Activated T-helper 17 cell treated with anti-CD3 and anti-CD28 coated beads, Interleukin-2, amount 50 U/mL, for 72 hours (primary cell): ENCODE results near the gene CYP46A1. TPM values are rescaled to one million over a fixed set of nuclear protein-coding genes. Genes with fewer than 3 reads are reported as not detected.

ENCODE experiments used
- ATAC-seq: fragments of 150-1000 bp; cut with Tn5 transposase; replicated peaks from 2 replicates; pipeline ENCODE4 v1.10.0; 2021; ENCODE audit warnings: mild to moderate bottlenecking, moderate library complexity
- H3K27ac Mint-ChIP-seq: one replicate; pipeline ENCODE4 v1.8.0; 2022; ENCODE audit warnings: mixed read lengths
- H3K27me3 Mint-ChIP-seq: one replicate; pipeline ENCODE4 v1.8.0; 2022; ENCODE audit warnings: mixed read lengths
- H3K36me3 Mint-ChIP-seq: one replicate; pipeline ENCODE4 v1.8.0; 2022; ENCODE audit warnings: low read depth, mild to moderate bottlenecking, mixed read lengths
- H3K4me1 Mint-ChIP-seq: one replicate; pipeline ENCODE4 v1.8.0; 2022; ENCODE audit warnings: mixed read lengths
- H3K4me3 Mint-ChIP-seq: one replicate; pipeline ENCODE4 v1.8.0; 2022; ENCODE audit warnings: mild to moderate bottlenecking, mixed read lengths
- H3K9me3 Mint-ChIP-seq: one replicate; pipeline ENCODE4 v1.8.0; 2022; ENCODE audit warnings: mixed read lengths
- total RNA-seq, 2 donors: library from RNA; stranded (reverse); gene quantifications; one replicate each; pipeline ENCODE4 v1.2.3, GENCODE V29; 2022

CYP46A1 gene
- total RNA-seq, 2 donors from 2014 or later: 0.04 to 0.16 TPM

DNA sequence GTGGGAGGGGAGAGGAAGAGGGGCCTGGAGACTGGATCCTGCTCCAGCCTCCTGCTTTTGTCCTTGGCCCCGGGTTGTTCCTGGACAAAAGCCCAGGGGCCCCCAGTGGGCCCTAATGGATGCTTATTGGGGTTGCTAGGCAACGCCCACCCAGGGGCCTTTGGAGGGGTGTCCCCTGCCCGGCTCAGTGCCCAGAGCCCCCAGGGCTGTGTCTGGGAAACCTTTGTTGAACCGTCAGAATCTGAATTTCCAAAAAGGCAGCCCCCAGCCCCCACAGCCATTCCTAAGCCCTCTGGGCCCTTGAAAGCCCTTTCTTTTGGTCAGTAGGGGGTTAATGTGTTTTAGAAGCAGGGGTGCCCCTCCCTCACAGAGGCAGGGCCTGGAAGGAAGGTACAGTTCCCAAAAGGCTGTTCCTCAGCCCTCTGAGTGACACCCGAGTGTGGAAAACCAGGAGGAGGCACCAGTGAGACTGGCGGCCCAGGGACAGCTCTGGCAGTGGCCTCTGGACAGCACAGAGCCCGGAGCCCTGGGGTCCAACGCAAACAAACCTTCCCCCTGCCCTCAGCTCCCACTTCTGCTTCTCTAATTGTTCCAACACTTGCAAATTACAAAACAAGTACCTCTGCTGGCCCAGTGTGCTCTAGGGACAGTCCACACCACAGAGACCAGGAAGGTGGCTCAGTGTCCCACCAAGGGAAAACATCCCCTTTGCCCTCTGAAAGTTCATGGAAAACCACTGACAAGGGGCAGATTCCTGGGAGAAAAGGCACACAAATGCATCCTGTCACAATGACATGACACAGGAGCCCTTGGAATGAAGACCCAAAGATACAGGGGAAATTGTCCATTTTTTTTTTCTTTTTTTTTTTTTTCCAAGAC, 19.8 kb upstream of the CYP46A1 start:
- no peaks in the 10 kb centered on the region for H3K4me1 Mint-ChIP-seq
- H3K27ac Mint-ChIP-seq: no peak overlapping the region
- H3K27me3 Mint-ChIP-seq: peaks cover 23% of the 10 kb centered on the region
- H3K36me3 Mint-ChIP-seq: no peaks in the 10 kb centered on the region
- no peak overlapping the region for H3K4me3 Mint-ChIP-seq
- no peak for ATAC-seq
- no peaks in the 10 kb centered on the region for H3K9me3 Mint-ChIP-seq

- no peak overlapping the region for H3K4me3 Mint-ChIP-seq
- no peaks in the 10 kb centered on the region for H3K36me3 Mint-ChIP-seq
- H3K9me3 Mint-ChIP-seq: no peaks in the 10 kb centered on the region
Observed at GRCh38 chr14:99664937-99665273, 19.2 kb upstream of the CYP46A1 start.

DNA sequence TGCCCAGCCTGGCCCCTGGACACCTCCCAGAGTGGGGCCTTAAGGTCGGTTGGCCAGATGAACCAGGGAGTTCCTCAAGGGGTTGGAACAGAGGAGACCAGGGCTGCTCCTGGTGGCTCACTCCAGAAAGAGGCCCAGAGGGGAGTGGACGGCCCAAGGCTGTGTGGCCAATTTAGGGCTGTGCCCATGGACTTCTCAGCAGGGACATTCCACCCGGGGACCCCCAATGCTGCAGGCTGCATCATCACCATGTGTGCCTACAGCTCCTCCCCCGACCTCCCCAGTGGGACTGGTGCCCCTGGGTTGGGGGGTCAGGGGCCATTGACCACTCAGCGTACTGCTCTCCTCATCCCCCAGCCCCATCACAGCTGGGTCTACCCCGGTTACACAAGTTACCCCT, 17.6 kb upstream of the CYP46A1 start:
- H3K27ac Mint-ChIP-seq: no peak overlapping the region
- H3K4me1 Mint-ChIP-seq: no peaks in the 10 kb centered on the region
- H3K27me3 Mint-ChIP-seq: peaks cover 14% of the 10 kb centered on the region
- H3K36me3 Mint-ChIP-seq: no peaks in the 10 kb centered on the region
- H3K4me3 Mint-ChIP-seq: no peak overlapping the region
- no peaks in the 10 kb centered on the region for H3K9me3 Mint-ChIP-seq
- no peak for ATAC-seq

More at GRCh38 chr14:99664937-99665273, 19.2 kb upstream of the CYP46A1 start:
- ATAC-seq: no peak
- Mint-ChIP-seq H3K27ac (no peak overlapping the region), H3K27me3 (peaks cover 23% of the 10 kb centered on the region), H3K4me1 (no peaks in the 10 kb centered on the region)

GRCh38 chr14:99667045-99667444, 17.1 kb upstream of the CYP46A1 start:
- no peaks in the 10 kb centered on the region for H3K36me3 Mint-ChIP-seq
- no peaks in the 10 kb centered on the region for H3K4me1 Mint-ChIP-seq
- no peak for ATAC-seq
- no peaks in the 10 kb centered on the region for H3K9me3 Mint-ChIP-seq
- no peak overlapping the region for H3K27ac Mint-ChIP-seq
- peaks cover 14% of the 10 kb centered on the region for H3K27me3 Mint-ChIP-seq
- H3K4me3 Mint-ChIP-seq: no peak overlapping the region

DNA sequence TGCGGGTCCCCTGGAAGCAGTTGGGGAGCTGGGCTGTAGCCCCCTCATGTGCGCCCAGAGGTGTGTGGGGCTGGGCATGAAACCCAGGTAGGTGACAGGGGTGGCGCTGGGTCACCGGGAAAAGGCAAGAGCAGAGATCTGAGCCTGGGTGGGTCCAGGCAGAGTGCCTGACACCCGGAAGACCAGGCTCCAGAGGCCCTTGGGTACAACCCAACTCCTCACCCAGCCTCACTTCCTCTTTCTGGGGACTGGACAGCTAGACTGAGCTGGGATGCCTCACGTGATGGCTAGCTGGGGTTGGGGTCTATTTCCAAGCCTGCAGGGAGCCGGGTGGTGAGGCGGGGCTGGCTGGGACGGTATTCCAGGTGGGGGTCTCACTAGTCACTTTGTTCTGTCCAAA, 16.3 kb upstream of the CYP46A1 start:
- no peak overlapping the region for H3K4me3 Mint-ChIP-seq
- H3K27me3 Mint-ChIP-seq: peaks cover 10% of the 10 kb centered on the region

DNA sequence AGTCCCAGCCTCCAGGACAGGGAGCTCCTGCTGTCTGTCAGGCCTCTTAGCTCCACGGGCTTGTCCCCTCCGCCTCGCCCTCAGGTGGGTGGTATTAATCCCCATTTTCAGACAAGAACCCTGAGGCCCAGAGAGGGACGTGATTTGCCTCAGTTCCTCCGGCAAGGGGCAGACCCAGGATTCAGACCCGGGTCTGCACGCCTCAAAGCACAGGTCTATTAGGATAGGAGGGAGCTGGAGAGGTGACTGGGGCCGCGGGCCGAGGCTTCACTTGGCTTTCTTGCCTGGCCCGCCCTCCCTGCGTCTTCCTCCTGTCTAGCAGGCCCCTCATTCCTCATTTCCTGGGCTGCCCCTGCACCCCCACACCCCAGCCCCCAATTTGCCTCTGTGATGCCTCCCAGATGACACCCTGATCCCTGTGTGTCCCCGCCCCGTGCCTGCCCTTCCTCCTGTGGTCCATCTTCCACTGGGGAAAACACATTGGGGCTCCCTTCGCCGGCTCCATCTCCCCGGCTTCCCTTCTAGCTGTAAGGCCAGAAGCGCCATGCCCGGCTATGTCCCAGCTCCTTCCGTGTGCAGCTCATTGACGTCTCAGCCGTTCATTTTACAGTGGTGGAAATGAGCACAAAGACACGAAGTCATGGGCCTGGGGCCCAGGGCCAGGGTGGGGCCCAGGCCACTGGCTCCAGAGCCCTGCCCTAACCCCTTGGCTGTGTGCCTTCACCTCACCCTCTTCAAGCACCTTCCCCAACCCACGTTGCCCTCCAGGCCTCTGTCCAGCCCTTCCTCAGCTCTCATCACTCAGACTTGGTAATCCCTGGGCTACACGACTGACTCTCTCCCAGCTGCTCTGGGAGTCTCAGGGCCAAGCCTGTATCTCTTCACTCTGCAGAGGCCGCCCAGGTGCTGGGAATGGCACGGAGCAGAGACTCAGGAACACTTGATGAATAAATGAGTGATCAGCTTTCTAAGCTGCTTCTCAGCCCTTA, 15.5 kb upstream of the CYP46A1 start:
- ATAC-seq: no peak
- peaks cover 5% of the 10 kb centered on the region for H3K4me1 Mint-ChIP-seq
- peaks cover 7% of the 10 kb centered on the region for H3K27me3 Mint-ChIP-seq
- H3K36me3 Mint-ChIP-seq: no peaks in the 10 kb centered on the region
- no peak overlapping the region for H3K27ac Mint-ChIP-seq
- H3K9me3 Mint-ChIP-seq: no peaks in the 10 kb centered on the region
- H3K4me3 Mint-ChIP-seq: no peak overlapping the region

More for the DNA sequence above, 16.3 kb upstream of the CYP46A1 start:
- H3K27ac Mint-ChIP-seq: no peak overlapping the region
- H3K9me3 Mint-ChIP-seq: no peaks in the 10 kb centered on the region
- no peak for ATAC-seq
- peaks cover 5% of the 10 kb centered on the region for H3K4me1 Mint-ChIP-seq
- H3K36me3 Mint-ChIP-seq: no peaks in the 10 kb centered on the region

DNA sequence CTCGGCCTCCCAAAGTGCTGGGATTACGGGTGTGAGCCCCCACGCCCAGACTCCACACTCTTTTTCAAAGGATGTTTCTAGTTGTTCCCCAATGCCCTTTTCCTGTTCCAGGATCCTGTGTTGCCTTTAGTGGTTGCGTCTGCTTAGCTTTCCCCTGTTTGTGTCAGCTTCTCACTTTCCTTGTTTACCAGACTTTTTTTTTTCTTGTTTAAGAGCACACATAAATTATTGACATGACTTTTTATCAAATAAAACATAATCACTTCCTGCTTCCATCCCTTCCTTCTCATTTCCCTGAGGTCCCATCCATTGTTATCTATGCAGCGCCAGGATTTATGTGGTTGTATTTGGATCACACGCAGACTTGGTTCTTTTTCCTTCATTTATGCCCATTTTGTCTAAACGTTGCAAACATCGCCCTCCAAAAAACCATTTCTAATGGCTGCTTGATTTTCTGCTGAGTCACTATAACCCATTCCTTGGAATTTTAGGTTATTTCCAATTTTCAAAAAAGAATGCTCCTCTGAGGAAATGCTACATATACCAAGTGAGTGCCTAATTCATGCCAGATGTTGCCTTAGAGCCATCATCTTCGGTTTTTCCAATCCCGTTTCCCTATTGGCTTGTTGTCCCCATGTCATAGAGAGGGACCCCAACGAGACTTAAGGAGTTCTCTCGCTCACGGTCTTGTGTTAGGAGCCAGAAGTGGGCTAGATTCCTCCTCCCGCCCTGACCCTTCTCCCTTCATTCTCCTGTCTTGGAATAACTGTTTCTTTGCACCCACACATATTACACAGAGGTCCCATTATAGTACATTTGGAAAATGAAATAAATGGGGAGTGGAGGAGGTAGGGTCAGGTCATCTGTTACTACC, 13.5 kb upstream of the CYP46A1 start:
- Mint-ChIP-seq H3K27me3 (peaks cover 7% of the 10 kb centered on the region), H3K36me3 (no peaks in the 10 kb centered on the region), H3K27ac (no peak overlapping the region), H3K4me1 (peaks cover 5% of the 10 kb centered on the region), H3K4me3 (no peak overlapping the region), H3K9me3 (no peaks in the 10 kb centered on the region)
- no peak for ATAC-seq

GRCh38 chr14:99671235-99672224, 12.6 kb upstream of the CYP46A1 start:
- no peak overlapping the region for H3K4me3 Mint-ChIP-seq
- no peaks in the 10 kb centered on the region for H3K36me3 Mint-ChIP-seq
- peaks cover 5% of the 10 kb centered on the region for H3K4me1 Mint-ChIP-seq

DNA sequence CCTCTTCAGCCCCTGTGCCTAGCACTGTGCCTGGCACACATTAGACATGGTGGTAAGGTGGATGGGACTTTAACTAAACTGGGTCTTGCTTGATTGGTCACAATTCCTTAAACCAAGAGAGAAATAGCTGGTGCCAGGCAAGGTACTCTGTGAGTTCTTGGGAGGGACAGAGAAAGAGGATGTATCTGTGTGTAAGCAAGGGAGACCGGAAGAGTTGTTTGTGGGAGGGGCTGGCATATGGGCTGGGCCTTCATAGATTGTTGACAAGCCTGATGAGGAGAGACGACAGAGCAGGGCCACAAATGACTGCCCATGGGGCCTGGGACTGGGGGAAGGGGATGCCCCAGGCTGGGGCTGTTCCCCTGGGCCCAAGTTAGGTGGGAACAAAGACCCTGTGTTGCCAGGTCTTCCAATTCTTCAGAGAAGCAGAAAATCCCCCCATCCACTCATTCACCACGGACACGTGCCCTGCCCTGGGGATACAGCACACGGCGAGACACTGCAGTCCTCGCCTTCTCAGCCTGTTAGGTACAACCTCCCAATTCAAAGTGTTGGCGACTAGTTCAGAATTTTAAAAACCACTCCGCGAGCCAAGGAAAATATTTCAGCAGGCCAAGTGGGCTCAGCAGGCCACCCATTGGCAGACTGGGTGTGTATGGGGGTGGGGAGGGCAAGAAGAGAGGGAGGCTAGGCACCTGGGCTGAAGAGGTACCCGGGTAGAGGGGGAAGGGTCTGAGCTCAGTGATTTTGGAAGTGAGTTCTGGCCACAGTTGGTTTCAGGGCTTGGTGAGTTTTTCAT, 11.4 kb upstream of the CYP46A1 start:
- H3K4me3 Mint-ChIP-seq: no peak overlapping the region
- H3K27me3 Mint-ChIP-seq: peaks cover 7% of the 10 kb centered on the region
- H3K36me3 Mint-ChIP-seq: no peaks in the 10 kb centered on the region
- peak; percentile 60 for ATAC-seq
- H3K9me3 Mint-ChIP-seq: no peaks in the 10 kb centered on the region
- H3K4me1 Mint-ChIP-seq: peaks cover 5% of the 10 kb centered on the region
- no peak overlapping the region for H3K27ac Mint-ChIP-seq

More at GRCh38 chr14:99671235-99672224, 12.6 kb upstream of the CYP46A1 start:
- H3K27me3 Mint-ChIP-seq: peaks cover 7% of the 10 kb centered on the region
- H3K9me3 Mint-ChIP-seq: no peaks in the 10 kb centered on the region
- ATAC-seq: no peak
- no peak overlapping the region for H3K27ac Mint-ChIP-seq

GRCh38 chr14:99673305-99674063, 10.6 kb upstream of the CYP46A1 start:
- peaks cover 5% of the 10 kb centered on the region for H3K4me1 Mint-ChIP-seq
- no peaks in the 10 kb centered on the region for H3K9me3 Mint-ChIP-seq
- H3K4me3 Mint-ChIP-seq: no peak overlapping the region
- ATAC-seq: no peak
- no peaks in the 10 kb centered on the region for H3K36me3 Mint-ChIP-seq
- H3K27me3 Mint-ChIP-seq: peaks cover 7% of the 10 kb centered on the region
- no peak overlapping the region for H3K27ac Mint-ChIP-seq

DNA sequence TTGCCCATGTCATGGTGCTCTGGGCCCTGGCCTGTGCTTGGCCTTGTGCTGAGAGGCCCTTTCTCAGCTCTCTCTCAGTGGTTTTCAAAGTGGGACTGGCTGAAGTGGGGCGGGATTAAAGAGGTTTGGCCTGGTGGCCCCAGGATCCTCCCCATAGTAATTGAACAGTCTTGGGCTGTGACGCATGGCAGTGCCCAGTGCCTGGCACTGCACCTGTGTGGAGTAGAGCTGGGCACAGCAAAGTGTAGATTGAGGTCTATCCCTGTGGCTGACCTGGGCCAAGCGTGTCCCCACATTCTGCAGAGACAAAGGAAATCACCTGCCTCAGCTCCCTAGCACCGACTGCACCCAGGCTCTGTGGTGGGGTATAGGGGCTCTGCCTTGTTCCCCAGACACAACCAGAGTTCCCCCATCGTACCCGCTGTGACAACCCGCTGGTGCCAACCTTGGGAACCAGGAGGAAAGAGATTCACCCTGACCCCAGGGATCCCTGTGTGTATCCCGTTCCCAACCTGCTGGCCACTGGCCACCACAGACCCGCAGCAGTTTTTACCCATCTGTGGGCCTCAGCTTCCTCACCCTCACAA, 9.9 kb upstream of the CYP46A1 start:
- H3K27me3 Mint-ChIP-seq: peaks cover 2% of the 10 kb centered on the region
- ATAC-seq: no peak
- no peak overlapping the region for H3K4me3 Mint-ChIP-seq
- H3K9me3 Mint-ChIP-seq: no peaks in the 10 kb centered on the region
- no peak overlapping the region for H3K27ac Mint-ChIP-seq
- no peaks in the 10 kb centered on the region for H3K36me3 Mint-ChIP-seq
- H3K4me1 Mint-ChIP-seq: peaks cover 5% of the 10 kb centered on the region
